IMR-90 (cell line): ENCODE results near the gene DPYD. TPM values are rescaled to one million over a fixed set of nuclear protein-coding genes. Genes with fewer than 3 reads are reported as not detected.

Experiments used
- ATAC-seq: fragments of 200-7000 bp; cut with Tn5 transposase; 2 replicates; pipeline ENCODE4 v1.9.1; 2020; ENCODE audit warnings: low read depth, mild to moderate bottlenecking, moderate library complexity
- BruUV-seq: library from RNA; stranded (reverse); fragments of 400-500 nt; replicated peaks from 2 replicates; lab custom pipeline; 2021; lab: Mats Ljungman, UMichigan
- CTCF ChIA-PET: fragments of 300-600 bp; formaldehyde crosslinking; extraction: SDS; loops from one replicate; lab custom pipeline; 2021; ENCODE audit warnings: antibody characterized with exemption; lab: Yijun Ruan, JAX
- POLR2A ChIA-PET: fragments of 300-600 bp; sonication (Branson Sonifier 250); formaldehyde crosslinking; loops from one replicate; lab custom pipeline; 2022; ENCODE audit warnings: antibody characterized with exemption; ENCODE audit not compliant: unreplicated experiment; lab: Charles Lee
- DNase-seq: peaks from one replicate; pipeline ENCODE4 v3.0.0; 2013
- H2AFZ ChIP-seq: replicated peaks from 2 replicates; pipeline ENCODE3; 2013; ENCODE audit warnings: low read length, mild to moderate bottlenecking; ENCODE audit not compliant: poor library complexity
- H2AK5ac ChIP-seq: 2 replicates; pipeline ENCODE4 v1.6.1; 2013; ENCODE audit warnings: low read depth, low read length, inconsistent platforms
- H2AK9ac ChIP-seq: replicated peaks from 2 replicates; pipeline ENCODE3; 2013; ENCODE audit warnings: mild to moderate bottlenecking, low read depth, low read length, moderate library complexity; ENCODE audit not compliant: poor library complexity
- H2BK120ac ChIP-seq: 2 replicates; pipeline ENCODE4 v1.6.1; 2013; ENCODE audit warnings: low read depth, low read length, inconsistent platforms
- H2BK15ac ChIP-seq: 3 replicates; pipeline ENCODE4 v1.6.1; 2013; ENCODE audit warnings: low read depth, low read length, inconsistent platforms
- H2BK20ac ChIP-seq: 2 replicates; pipeline ENCODE4 v1.6.1; 2013; ENCODE audit warnings: low read depth, mild to moderate bottlenecking, inconsistent platforms, low read length, moderate library complexity
- H2BK5ac ChIP-seq: 2 replicates; pipeline ENCODE4 v1.6.1; 2013; ENCODE audit warnings: mild to moderate bottlenecking, low read depth, low read length, inconsistent platforms; ENCODE audit not compliant: poor library complexity, severe bottlenecking
- H3K14ac ChIP-seq: replicated peaks from 2 replicates; pipeline ENCODE4 v1.6.1; 2013; ENCODE audit warnings: low read depth, low read length, inconsistent platforms
- H3K18ac ChIP-seq: 2 replicates; pipeline ENCODE4 v1.6.1; 2013; ENCODE audit warnings: low read depth, low read length, control low read depth
- H3K23ac ChIP-seq: 2 replicates; pipeline ENCODE4 v1.6.1; 2013; ENCODE audit warnings: low read depth, low read length, inconsistent platforms
- H3K27ac ChIP-seq: 2 replicates; pipeline ENCODE4 v1.5.1; 2013; ENCODE audit warnings: mild to moderate bottlenecking, control low read depth, low read length; ENCODE audit not compliant: insufficient read depth
- H3K27me3 ChIP-seq: 2 replicates; pipeline ENCODE4 v1.6.1; 2013; ENCODE audit warnings: low read length; ENCODE audit not compliant: control insufficient read depth, insufficient read depth
- H3K36me3 ChIP-seq: 2 replicates; pipeline ENCODE4 v1.6.1; 2013; ENCODE audit warnings: low read length, mixed read lengths; ENCODE audit not compliant: control insufficient read depth, insufficient read depth
- H3K4ac ChIP-seq: 2 replicates; pipeline ENCODE4 v1.6.1; 2013; ENCODE audit warnings: low read depth, low read length, inconsistent platforms
- H3K4me1 ChIP-seq: 2 replicates; pipeline ENCODE4 v1.6.1; 2013; ENCODE audit warnings: low read length, mixed read lengths; ENCODE audit not compliant: control insufficient read depth, insufficient read depth
- H3K4me2 ChIP-seq: 2 replicates; pipeline ENCODE4 v1.6.1; 2013; ENCODE audit warnings: low read depth, mild to moderate bottlenecking, control low read depth, low read length, moderate library complexity
- H3K4me3 ChIP-seq: 2 replicates; pipeline ENCODE4 v1.5.1; 2013; ENCODE audit warnings: low read depth, mild to moderate bottlenecking, control low read depth, low read length, moderate library complexity; ENCODE audit not compliant: insufficient read depth
- H3K56ac ChIP-seq: 2 replicates; pipeline ENCODE4 v1.6.1; 2013; ENCODE audit warnings: low read length, inconsistent platforms; ENCODE audit not compliant: insufficient read depth; ENCODE audit errors: extremely low read depth
- H3K79me1 ChIP-seq, 2 experiments: 2 replicates each; pipeline ENCODE4 v1.6.1; 2013; ENCODE audit warnings: low read length in 2 of 2, inconsistent platforms in 1 of 2, low read depth in 1 of 2
- H3K9ac ChIP-seq: 2 replicates; pipeline ENCODE4 v1.6.1; 2013; ENCODE audit warnings: low read depth, low read length, control low read depth
- H3K9me1 ChIP-seq: 2 replicates; pipeline ENCODE4 v1.6.1; 2013; ENCODE audit warnings: low read length, inconsistent platforms; ENCODE audit not compliant: insufficient read depth
- H3K9me3 ChIP-seq: 2 replicates; pipeline ENCODE4 v1.6.1; 2013; ENCODE audit warnings: low read length; ENCODE audit not compliant: control insufficient read depth, insufficient read depth
- H4K20me1 ChIP-seq: 2 replicates; pipeline ENCODE4 v1.6.1; 2013; ENCODE audit warnings: low read length, inconsistent platforms; ENCODE audit not compliant: insufficient read depth
- H4K5ac ChIP-seq: 2 replicates; pipeline ENCODE4 v1.6.1; 2013; ENCODE audit warnings: mild to moderate bottlenecking, low read depth, low read length, control low read depth
- H4K8ac ChIP-seq, 2 experiments: 2 replicates each; pipeline ENCODE4 v1.6.1; 2013; ENCODE audit warnings: low read depth in 2 of 2, low read length in 2 of 2, control low read depth in 1 of 2, inconsistent platforms in 1 of 2
- H4K91ac ChIP-seq: 2 replicates; pipeline ENCODE4 v1.6.1; 2013; ENCODE audit warnings: low read depth, low read length, inconsistent platforms; ENCODE audit not compliant: insufficient read depth
- ELK1 ChIP-seq: fragments of 150-350 bp; IDR thresholded peaks from 2 replicates; pipeline ENCODE4 v1.6.1; 2016; ENCODE audit warnings: low read depth, mild to moderate bottlenecking, low read length, moderate library complexity, borderline replicate concordance
- FOS ChIP-seq: fragments of 150-350 bp; IDR thresholded peaks from 2 replicates; pipeline ENCODE4 v1.6.1; 2016; ENCODE audit warnings: low read depth, low read length
- POLR2A ChIP-seq: IDR thresholded peaks from 2 replicates; pipeline ENCODE4 v1.6.1; 2012; ENCODE audit warnings: mild to moderate bottlenecking, low read depth, low read length
- RFX5 ChIP-seq: IDR thresholded peaks from 2 replicates; pipeline ENCODE4 v1.8.0; 2012; ENCODE audit warnings: low read depth, mild to moderate bottlenecking, low read length, moderate library complexity
- WGBS, 2 experiments: methylation state at CpG; one replicate each; pipeline versions ENCODE4 v1.1.5 to v1.1.7; 2013; ENCODE audit warnings: missing lambda C conversion rate in 2 of 2; ENCODE audit not compliant: insufficient read length in 1 of 2; ENCODE audit errors: extremely low coverage in 2 of 2; 5-methylcytosine and 5-hydroxymethylcytosine counted together
- dilution Hi-C: fragments of 300-500 bp; cut with HindIII; formaldehyde crosslinking; loops from one replicate; pipeline ENCODE4 v1.14.3; 2018; ENCODE audit warnings: low sequenced_read_pairs; ENCODE audit not compliant: unreplicated experiment
- in situ Hi-C: fragments of 300-500 bp; cut with MboI; formaldehyde crosslinking; loops from 3 replicates; pipeline ENCODE4 v1.14.3; 2019; ENCODE audit warnings: low sequenced_read_pairs, inconsistent platforms, mixed read lengths
- intact Hi-C: fragments of 100-400 bp; cut with micrococcal nuclease; formaldehyde crosslinking; loops from 2 replicates; pipeline ENCODE4 v1.10.0; 2022
- polyA plus RNA-seq, 3 experiments: library from polyadenylated mRNA; depleted of rRNA; stranded (reverse); fragments of >200 nt; gene quantifications; 2 replicates each; pipeline ENCODE4 v1.2.3, GENCODE V29; 2012; ENCODE audit warnings: low replicate concordance in 1 of 3
- total RNA-seq: library from RNA; depleted of rRNA; stranded (reverse); fragments of >200 nt; gene quantifications from 2 replicates; pipeline ENCODE4 v1.2.3, GENCODE V29; 2012

The DPYD gene
- total and polyA plus RNA-seq, 2 of the 4 experiments (the other 2 are of a cell fraction), result 9.3 to 47.3 TPM

- no peak for DNase-seq
- H3K23ac ChIP-seq, result no peak overlapping the region
- TF ChIP-seq FOS (no peak), POLR2A (no peak), RFX5 (no peak), ELK1 (no peak)
- no peak overlapping the region for H2AFZ ChIP-seq
- no peak overlapping the region for H3K27ac ChIP-seq
- no peak for ATAC-seq
- H3K4me2 ChIP-seq, result no peak overlapping the region
- H3K9me3 ChIP-seq, result no peaks in the 10 kb centered on the region
- H2BK20ac ChIP-seq, result no peak overlapping the region
- ChIA-PET CTCF (no interaction called here), POLR2A (no interaction called here)
- H3K27me3 ChIP-seq, result no peaks in the 10 kb centered on the region
- H3K9me1 ChIP-seq, result peaks cover 3% of the 10 kb centered on the region; the same call in 1 of the 2 replicates
- in situ Hi-C loops (no loop called here), intact Hi-C loops (no loop called here), dilution Hi-C loops (no loop called here)
- H3K4ac ChIP-seq, result no peak overlapping the region
- no peaks in the 10 kb centered on the region for H4K20me1 ChIP-seq
- H4K8ac ChIP-seq, result no peak overlapping the region
- H3K18ac ChIP-seq, result no peak overlapping the region
- no peak overlapping the region for H4K5ac ChIP-seq
- no peak overlapping the region for H2AK5ac ChIP-seq
- no peak overlapping the region for H3K14ac ChIP-seq
- no peaks in the 10 kb centered on the region for H3K79me1 ChIP-seq
- H3K9ac ChIP-seq, result no peak overlapping the region
- no peak overlapping the region for H2BK120ac ChIP-seq
- no TSS peak for BruUV-seq
- no peak overlapping the region for H3K4me3 ChIP-seq
- no CpG with 5 or more reads among the region's 6 CpGs for WGBS, 2 experiments
- H3K56ac ChIP-seq, result no peak overlapping the region
- H3K4me1 ChIP-seq, result peaks cover 7% of the 10 kb centered on the region
- H2BK15ac ChIP-seq, result no peak overlapping the region
- no peaks in the 10 kb centered on the region for H3K36me3 ChIP-seq
- no peak overlapping the region for H4K91ac ChIP-seq
- H2AK9ac ChIP-seq, result no peak overlapping the region
- H2BK5ac ChIP-seq, result no peak overlapping the region
Measured at GRCh38 chr1:97078872-97079271, 842.0 kb downstream of the DPYD start.
